Measurements from ENCODE around the gene ID1. TPM values are rescaled to one million over a fixed set of nuclear protein-coding genes. Genes with fewer than 3 reads are reported as not detected.

ID1 gene
- total RNA-seq, 1 experiment from 2014 or later = 88.8 TPM

DNA sequence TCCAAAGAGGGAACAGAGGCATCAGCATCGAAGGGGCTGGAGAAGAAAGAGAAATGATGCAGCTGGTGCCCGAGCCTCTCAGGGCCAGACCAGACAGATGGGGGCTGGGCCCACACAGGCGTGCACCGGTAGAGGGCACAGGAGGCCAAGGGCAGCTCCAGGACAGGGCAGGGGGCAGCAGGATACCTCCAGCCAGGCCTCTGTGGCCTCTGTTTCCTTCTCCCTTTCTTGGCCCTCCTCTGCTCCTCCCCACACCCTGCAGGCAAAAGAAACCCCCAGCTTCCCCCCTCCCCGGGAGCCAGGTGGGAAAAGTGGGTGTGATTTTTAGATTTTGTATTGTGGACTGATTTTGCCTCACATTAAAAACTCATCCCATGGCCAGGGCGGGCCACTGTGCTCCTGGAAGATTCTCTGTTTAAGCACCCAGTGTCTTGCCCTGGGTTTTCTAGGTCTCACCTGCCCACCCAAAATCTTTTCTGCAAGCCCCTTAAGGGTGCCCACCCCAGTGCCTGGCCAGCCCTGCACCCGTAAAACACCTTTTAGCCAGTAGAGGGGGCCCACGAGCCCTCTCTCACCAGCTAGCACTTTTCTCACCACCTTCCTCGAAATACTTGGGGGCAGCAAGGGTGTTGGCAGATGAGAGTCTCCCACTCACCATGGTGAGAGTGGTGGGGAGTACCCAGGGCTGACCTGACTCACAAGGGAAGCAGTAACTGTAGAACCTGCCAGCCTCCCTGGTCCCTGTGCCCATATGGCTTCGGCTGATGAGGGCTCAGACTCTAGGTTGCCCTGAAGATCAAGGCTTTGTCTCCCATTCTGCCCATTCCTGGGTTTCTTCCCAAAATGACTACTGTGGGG, 35.7 kb upstream of the ID1 start:
- Mint-ChIP-seq H3K27me3 (ENCODE audit: low read depth) (no peaks in the 10 kb centered on the region), H3K36me3 (peaks cover 10% of the 10 kb centered on the region), H3K9me3 (no peaks in the 10 kb centered on the region), H3K27ac (peak overlapping the region; percentile 74; the same call in 1 of the 2 replicates), H3K4me1 (peaks cover 57% of the 10 kb centered on the region), H3K4me3 (no peak overlapping the region)
- DNase-seq (ENCODE audit: low spot score) (peak; percentile 78), ATAC-seq (peak; percentile 27)
- TF ChIP-seq, protein P1, sequence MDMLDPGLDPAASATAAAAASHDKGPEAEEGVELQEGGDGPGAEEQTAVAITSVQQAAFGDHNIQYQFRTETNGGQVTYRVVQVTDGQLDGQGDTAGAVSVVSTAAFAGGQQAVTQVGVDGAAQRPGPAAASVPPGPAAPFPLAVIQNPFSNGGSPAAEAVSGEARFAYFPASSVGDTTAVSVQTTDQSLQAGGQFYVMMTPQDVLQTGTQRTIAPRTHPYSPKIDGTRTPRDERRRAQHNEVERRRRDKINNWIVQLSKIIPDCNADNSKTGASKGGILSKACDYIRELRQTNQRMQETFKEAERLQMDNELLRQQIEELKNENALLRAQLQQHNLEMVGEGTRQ (CRISPR knock-in tag; IDR thresholded peaks at IDR 0.05) = no peak
- TF ChIP-seq GABPB1 (CRISPR knock-in tag; IDR thresholded peaks at IDR 0.05) = 0 out of 2 replicates have a peak, but pooled peaks have one; percentile 4
- TF ChIP-seq, protein P2, sequence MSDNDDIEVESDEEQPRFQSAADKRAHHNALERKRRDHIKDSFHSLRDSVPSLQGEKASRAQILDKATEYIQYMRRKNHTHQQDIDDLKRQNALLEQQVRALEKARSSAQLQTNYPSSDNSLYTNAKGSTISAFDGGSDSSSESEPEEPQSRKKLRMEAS (CRISPR knock-in tag; IDR thresholded peaks at IDR 0.05) = 0 out of 2 replicates have a peak, but pooled peaks have one; percentile 13
- peak; percentile 18; the same call in 1 of the 2 replicates for TF ChIP-seq SP1 (CRISPR knock-in tag; conservative IDR thresholded peaks at IDR 0.05)
- TF ChIP-seq, protein P3, sequence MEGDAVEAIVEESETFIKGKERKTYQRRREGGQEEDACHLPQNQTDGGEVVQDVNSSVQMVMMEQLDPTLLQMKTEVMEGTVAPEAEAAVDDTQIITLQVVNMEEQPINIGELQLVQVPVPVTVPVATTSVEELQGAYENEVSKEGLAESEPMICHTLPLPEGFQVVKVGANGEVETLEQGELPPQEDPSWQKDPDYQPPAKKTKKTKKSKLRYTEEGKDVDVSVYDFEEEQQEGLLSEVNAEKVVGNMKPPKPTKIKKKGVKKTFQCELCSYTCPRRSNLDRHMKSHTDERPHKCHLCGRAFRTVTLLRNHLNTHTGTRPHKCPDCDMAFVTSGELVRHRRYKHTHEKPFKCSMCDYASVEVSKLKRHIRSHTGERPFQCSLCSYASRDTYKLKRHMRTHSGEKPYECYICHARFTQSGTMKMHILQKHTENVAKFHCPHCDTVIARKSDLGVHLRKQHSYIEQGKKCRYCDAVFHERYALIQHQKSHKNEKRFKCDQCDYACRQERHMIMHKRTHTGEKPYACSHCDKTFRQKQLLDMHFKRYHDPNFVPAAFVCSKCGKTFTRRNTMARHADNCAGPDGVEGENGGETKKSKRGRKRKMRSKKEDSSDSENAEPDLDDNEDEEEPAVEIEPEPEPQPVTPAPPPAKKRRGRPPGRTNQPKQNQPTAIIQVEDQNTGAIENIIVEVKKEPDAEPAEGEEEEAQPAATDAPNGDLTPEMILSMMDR (IDR thresholded peaks at IDR 0.05) = peak; percentile 85
- ChIA-PET POLR2A (interaction anchor here (0.6 to 3.2 kb wide), 6 partner anchors 9 to 43 kb away, joined by 3 to 25 read pairs (median 6); partner anchors contain the start of gene ID1), CTCF (interaction anchor here (0.6 to 15.0 kb wide), 27 partner anchors 9 to 851 kb away, joined by 3 to 927 read pairs (median 4); partner anchors contain the start of genes BCL2L1, HM13, ID1 and TPX2)

DNA sequence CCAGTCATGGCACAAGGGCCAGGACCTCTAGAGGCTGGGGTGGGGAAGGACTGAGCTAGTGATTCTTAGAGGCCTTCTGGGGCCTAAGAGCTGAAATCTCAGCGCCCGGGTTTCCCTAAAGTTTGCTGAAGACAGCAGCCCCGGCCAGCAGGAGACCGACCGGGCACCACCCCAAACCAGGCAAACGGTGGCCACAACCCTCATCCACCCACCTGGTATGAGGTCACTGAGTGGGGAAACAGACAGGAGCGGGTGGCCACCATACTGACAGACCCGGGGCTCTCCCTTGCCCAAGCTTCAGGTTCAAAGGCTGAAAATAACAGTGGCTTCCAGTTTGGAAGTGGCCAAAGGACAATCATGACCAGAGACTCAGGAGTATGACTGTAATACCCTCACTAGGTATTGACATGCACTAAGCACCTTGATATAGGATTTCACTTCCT, 35.0 kb upstream of the ID1 start:
- DNase-seq (ENCODE audit: low spot score) (no peak), ATAC-seq (no peak)
- CTCF ChIA-PET = interaction anchor here (0.6 to 15.0 kb wide), 15 partner anchors 9 to 168 kb away, joined by 3 to 927 read pairs (median 22); partner anchors contain the start of genes BCL2L1 and ID1
- Mint-ChIP-seq H3K4me3 (no peak overlapping the region), H3K4me1 (peaks cover 57% of the 10 kb centered on the region), H3K27ac (peak overlapping the region; percentile 74; the same call in 1 of the 2 replicates), H3K27me3 (ENCODE audit: low read depth) (no peaks in the 10 kb centered on the region), H3K36me3 (peaks cover 7% of the 10 kb centered on the region), H3K9me3 (no peaks in the 10 kb centered on the region)
- POLR2A ChIA-PET = interaction anchor here (1.9 to 3.2 kb wide), 4 partner anchors 10 to 42 kb away, joined by 6 to 25 read pairs (median 9); partner anchors contain the start of gene ID1
- TF ChIP-seq, protein P2 (CRISPR knock-in tag; IDR thresholded peaks at IDR 0.05) = no peak
- TF ChIP-seq GTF2I (CRISPR knock-in tag; conservative IDR thresholded peaks at IDR 0.05) (no peak), ZBTB21 (CRISPR knock-in tag; IDR thresholded peaks at IDR 0.05; ENCODE audit: borderline replicate concordance) (no peak), GRHL2 (CRISPR knock-in tag; IDR thresholded peaks at IDR 0.05; ENCODE audit: insufficient replicate concordance, severe bottlenecking) (no peak), SMAD3 (CRISPR knock-in tag; IDR thresholded peaks at IDR 0.05; ENCODE audit: borderline replicate concordance) (no peak), SMAD4 (CRISPR knock-in tag; IDR thresholded peaks at IDR 0.05) (no peak), ZNF396 (CRISPR knock-in tag; IDR thresholded peaks at IDR 0.05; ENCODE audit: borderline replicate concordance) (no peak)
- TF ChIP-seq, protein P4, sequence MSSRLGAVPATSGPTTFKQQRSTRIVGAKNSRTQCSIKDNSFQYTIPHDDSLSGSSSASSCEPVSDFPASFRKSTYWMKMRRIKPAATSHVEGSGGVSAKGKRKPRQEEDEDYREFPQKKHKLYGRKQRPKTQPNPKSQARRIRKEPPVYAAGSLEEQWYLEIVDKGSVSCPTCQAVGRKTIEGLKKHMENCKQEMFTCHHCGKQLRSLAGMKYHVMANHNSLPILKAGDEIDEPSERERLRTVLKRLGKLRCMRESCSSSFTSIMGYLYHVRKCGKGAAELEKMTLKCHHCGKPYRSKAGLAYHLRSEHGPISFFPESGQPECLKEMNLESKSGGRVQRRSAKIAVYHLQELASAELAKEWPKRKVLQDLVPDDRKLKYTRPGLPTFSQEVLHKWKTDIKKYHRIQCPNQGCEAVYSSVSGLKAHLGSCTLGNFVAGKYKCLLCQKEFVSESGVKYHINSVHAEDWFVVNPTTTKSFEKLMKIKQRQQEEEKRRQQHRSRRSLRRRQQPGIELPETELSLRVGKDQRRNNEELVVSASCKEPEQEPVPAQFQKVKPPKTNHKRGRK (CRISPR knock-in tag; IDR thresholded peaks at IDR 0.05; ENCODE audit: borderline replicate concordance) = no peak
- TF ChIP-seq, protein P1 (CRISPR knock-in tag; IDR thresholded peaks at IDR 0.05) = no peak
- TF ChIP-seq, protein P5, sequence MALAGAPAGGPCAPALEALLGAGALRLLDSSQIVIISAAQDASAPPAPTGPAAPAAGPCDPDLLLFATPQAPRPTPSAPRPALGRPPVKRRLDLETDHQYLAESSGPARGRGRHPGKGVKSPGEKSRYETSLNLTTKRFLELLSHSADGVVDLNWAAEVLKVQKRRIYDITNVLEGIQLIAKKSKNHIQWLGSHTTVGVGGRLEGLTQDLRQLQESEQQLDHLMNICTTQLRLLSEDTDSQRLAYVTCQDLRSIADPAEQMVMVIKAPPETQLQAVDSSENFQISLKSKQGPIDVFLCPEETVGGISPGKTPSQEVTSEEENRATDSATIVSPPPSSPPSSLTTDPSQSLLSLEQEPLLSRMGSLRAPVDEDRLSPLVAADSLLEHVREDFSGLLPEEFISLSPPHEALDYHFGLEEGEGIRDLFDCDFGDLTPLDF (CRISPR knock-in tag; IDR thresholded peaks at IDR 0.05) = no peak

All from WTC11 (cell line).